Activated naive CD4-positive, alpha-beta T cell treated with Interleukin-2 at 50 U/mL for 16 hours (primary cell): ENCODE results near the gene CA5A.
"Not testable (repeated sequence)": the region's sequence is repeated elsewhere in the genome, so short reads cannot be mapped to it uniquely, and the experiment has no call there.

Source experiments
- DNase-seq: peaks from one replicate; pipeline ENCODE4 v3.0.0-alpha.2; 2020

The CA5A gene

GRCh38 chr16:87936375-87937230, at the start of gene CA5A:
Gene CA5A (minus strand): TSS chr16:87936529. CDS start chr16:87936450, 79 bp downstream.
- no peak for DNase-seq

- not testable (repeated sequence) for DNase-seq
Observed at GRCh38 chr16:87985493-87985892, 49.2 kb upstream of the CA5A start.

- DNase-seq, result no peak
Observed at GRCh38 chr16:87984632-87985267, 48.4 kb upstream of the CA5A start.

GRCh38 chr16:87984180-87984579, 47.9 kb upstream of the CA5A start:
- DNase-seq, result not testable (repeated sequence)

- peak; percentile 11 for DNase-seq
Observed at GRCh38 chr16:87983737-87984097, 47.4 kb upstream of the CA5A start.

GRCh38 chr16:87983072-87983736, 46.9 kb upstream of the CA5A start:
- not testable (repeated sequence) for DNase-seq

GRCh38 chr16:87982581-87983041, 46.3 kb upstream of the CA5A start:
- no peak for DNase-seq

GRCh38 chr16:87981376-87981775, 45.0 kb upstream of the CA5A start:
- DNase-seq, result peak; percentile 26

- peak; percentile 13 for DNase-seq
Observed at GRCh38 chr16:87979911-87980630, 43.7 kb upstream of the CA5A start.

- no peak for DNase-seq
Observed at GRCh38 chr16:87979352-87979751, 43.0 kb upstream of the CA5A start.

GRCh38 chr16:87978127-87978526, 41.8 kb upstream of the CA5A start:
- DNase-seq, result no peak

GRCh38 chr16:87976665-87977064, 40.3 kb upstream of the CA5A start:
- DNase-seq, result no peak

GRCh38 chr16:87974178-87974577, 37.8 kb upstream of the CA5A start:
- DNase-seq, result no peak

- no peak for DNase-seq
Observed at GRCh38 chr16:87973717-87974116, 37.4 kb upstream of the CA5A start.

- no peak for DNase-seq
Observed at GRCh38 chr16:87971933-87972332, 35.6 kb upstream of the CA5A start.

- no peak for DNase-seq
Observed at GRCh38 chr16:87970186-87970585, 33.9 kb upstream of the CA5A start.

- no peak for DNase-seq
Observed at GRCh38 chr16:87968541-87968940, 32.2 kb upstream of the CA5A start.

GRCh38 chr16:87966685-87967185, 30.4 kb upstream of the CA5A start:
- DNase-seq, result no peak

GRCh38 chr16:87966064-87966645, 29.8 kb upstream of the CA5A start:
- no peak for DNase-seq

GRCh38 chr16:87965417-87965816, 29.1 kb upstream of the CA5A start:
- no peak for DNase-seq

- no peak for DNase-seq
Observed at GRCh38 chr16:87964049-87964659, 27.8 kb upstream of the CA5A start.

GRCh38 chr16:87963400-87963799, 27.1 kb upstream of the CA5A start:
- peak; percentile 73 for DNase-seq
